ENCODE results near the gene CCDC78. TPM values are rescaled to one million over a fixed set of nuclear protein-coding genes. Genes with fewer than 3 reads are reported as not detected.

Gene CCDC78
- total and polyA plus RNA-seq, 2 donors (not counting 3 experiments of a cell fraction or from before 2014, with no cell fraction given), result 0.50 to 1.3 TPM

- Histone ChIP-seq H3K9me3 (replicated peaks; ENCODE audit: control insufficient read depth, insufficient read depth, low read length) (no peaks in the 10 kb centered on the region), H3K9ac (replicated peaks; ENCODE audit: extremely low read depth, insufficient read depth, low read length) (no peak overlapping the region), H3K27ac (ENCODE audit: insufficient read depth, low read depth, low read length) (no peak overlapping the region), H4K20me1 (replicated peaks; ENCODE audit: control insufficient read depth, extremely low read depth, insufficient read depth, low read length) (no peaks in the 10 kb centered on the region), H2AFZ (ENCODE audit: low read depth, low read length) (no peak overlapping the region), H3K27me3 (ENCODE audit: control insufficient read depth in 2 of 2, insufficient read depth in 2 of 2, low read length in 2 of 2) (peaks cover 0 to 1% of the 10 kb centered on the region in 2 experiments), H3K4me3 (replicated peaks in 1 of 3; ENCODE audit: insufficient read depth in 1 of 3, low read depth in 1 of 3, low read length in 3 of 3) (no peak overlapping the region), H3K36me3 (ENCODE audit: control insufficient read depth in 2 of 2, extremely low read depth in 1 of 2, insufficient read depth in 2 of 2, low read length in 2 of 2) (no peaks in the 10 kb centered on the region), H3K4me2 (ENCODE audit: insufficient read depth, low read length) (no peak overlapping the region), H3K4me1 (ENCODE audit: control insufficient read depth, extremely low read depth, insufficient read depth, low read length) (no peaks in the 10 kb centered on the region), H3K79me2 (ENCODE audit: control insufficient read depth, insufficient read depth, low read length) (no peaks in the 10 kb centered on the region), H3K9me1 (replicated peaks; ENCODE audit: control insufficient read depth, extremely low read depth, insufficient read depth, low read length) (no peaks in the 10 kb centered on the region)
- CTCF ChIA-PET, result interaction anchor here (0.8 to 1.0 kb wide), 2 partner anchors 11 to 297 kb away, joined by 4 read pairs; no protein-coding TSS in a partner anchor
- TF ChIP-seq EZH2 (IDR thresholded peaks at IDR 0.05; ENCODE audit: borderline replicate concordance, low read depth, low read length, severe bottlenecking) (no peak), JUN (IDR thresholded peaks at IDR 0.05; ENCODE audit: borderline replicate concordance, insufficient read depth, insufficient read length, low read depth) (no peak), CTCF (IDR thresholded peaks at IDR 0.05; ENCODE audit: extremely low read depth in 1 of 2, insufficient read depth in 1 of 2, low read depth in 1 of 2, low read length in 2 of 2) (no peak), FOS (IDR thresholded peaks at IDR 0.05; ENCODE audit: borderline replicate concordance, insufficient read depth, low read length) (no peak), GATA2 (IDR thresholded peaks at IDR 0.05; ENCODE audit: insufficient read depth, insufficient read length, low read depth, low read length) (no peak), MYC (IDR thresholded peaks at IDR 0.05; ENCODE audit: low read depth, low read length) (no peak), POLR2A (IDR thresholded peaks at IDR 0.05; ENCODE audit: low read depth, low read length) (no peak), POLR2AphosphoS5 (IDR thresholded peaks at IDR 0.05; ENCODE audit: insufficient read depth, low read depth, low read length) (no peak)
- TF ChIP-seq, protein P1, sequence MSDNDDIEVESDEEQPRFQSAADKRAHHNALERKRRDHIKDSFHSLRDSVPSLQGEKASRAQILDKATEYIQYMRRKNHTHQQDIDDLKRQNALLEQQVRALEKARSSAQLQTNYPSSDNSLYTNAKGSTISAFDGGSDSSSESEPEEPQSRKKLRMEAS (IDR thresholded peaks at IDR 0.05; ENCODE audit: insufficient read depth, insufficient read length), result no peak
- BruUV-seq (replicated peaks), result no TSS peak
- FAIRE-seq, result no peak
- dilution Hi-C loops (cut with MboI; ENCODE audit: extremely low pct_ligation_motif_present, low sequenced_read_pairs) (no loop called here), intact Hi-C loops (cut with micrococcal nuclease) (no loop called here)
- POLR2A ChIA-PET, result no interaction called here
- no peak for DNase-seq (ENCODE audit: low read depth, low spot score)
These were observed 33.8 kb upstream of the CCDC78 start for GRCh38 chr16:760065-760464.
